Inflammatory macrophage (primary cell): Measurements from ENCODE around the gene ARHGAP40.
A peak's percentile ranks its signal among the peaks of the same experiment; 100 is the strongest.

Experiments used
- DNase-seq, 2 donors: peaks; one replicate each; pipeline ENCODE4 v3.0.0-alpha.2; 2020 to 2022
- total RNA-seq, 18 experiments: gene quantifications; one replicate each; lab custom pipeline; 2026; ENCODE audit warnings: mixed read lengths in 6 of 18, inconsistent platforms in 2 of 18; lab: John Stamatoyannopoulos, UW

The ARHGAP40 gene
- 0 to 0.08 (median 0) reads per million in 18 experiments for total RNA-seq

- DNase-seq: peak in 1 of 2 donors; percentile 4
Observed at GRCh38 chr20:38601216-38602184, at the start of gene ARHGAP40. ARHGAP40 (plus strand) TSS chr20:38601809.

GRCh38 chr20:38554986-38555385 is 46.6 kb upstream of the ARHGAP40 start:
- no peak for DNase-seq

- DNase-seq: no peak
Observed at GRCh38 chr20:38555395-38555794, 46.2 kb upstream of the ARHGAP40 start.

DNA sequence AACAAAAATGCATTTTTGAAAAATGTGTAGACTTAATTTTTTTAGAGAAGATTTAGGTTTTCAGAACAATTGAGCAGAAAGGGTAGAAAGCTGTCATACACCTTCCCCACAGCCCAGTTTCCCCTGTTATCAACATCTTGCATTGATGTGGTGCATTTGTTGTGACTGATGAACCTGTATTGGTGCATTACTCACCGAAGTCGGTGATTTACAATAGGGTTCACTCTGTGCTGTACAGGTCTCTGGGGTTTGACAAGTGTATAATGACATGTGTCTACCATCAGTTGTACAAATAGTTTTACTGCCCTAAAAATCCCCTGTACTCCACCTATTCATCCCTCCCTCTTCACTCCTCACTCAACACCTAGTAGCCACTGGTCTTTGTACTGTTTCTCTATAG is 44.4 kb upstream of the ARHGAP40 start:
- no peak for DNase-seq

- no peak for DNase-seq
Observed at GRCh38 chr20:38558596-38559360, 42.8 kb upstream of the ARHGAP40 start.

DNA sequence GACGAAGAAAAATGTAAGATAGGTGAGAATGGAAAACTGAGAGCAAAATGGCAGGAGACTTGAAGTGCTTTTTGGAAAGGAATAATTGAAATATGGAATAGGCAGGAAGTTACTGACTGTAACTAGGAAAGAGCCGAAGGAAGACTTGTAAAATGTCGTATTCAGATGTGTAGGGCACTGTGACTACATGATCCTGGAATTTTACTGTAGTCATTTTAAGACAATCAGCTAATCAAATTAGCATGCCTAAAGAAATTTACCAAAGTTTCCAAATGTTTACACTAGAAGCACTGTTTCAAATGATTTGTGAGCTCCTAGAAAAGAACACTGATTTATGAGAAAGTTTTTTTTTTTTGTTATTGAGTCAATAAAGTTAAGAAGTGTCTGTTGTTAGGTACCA is 41.8 kb upstream of the ARHGAP40 start:
- no peak for DNase-seq

DNA sequence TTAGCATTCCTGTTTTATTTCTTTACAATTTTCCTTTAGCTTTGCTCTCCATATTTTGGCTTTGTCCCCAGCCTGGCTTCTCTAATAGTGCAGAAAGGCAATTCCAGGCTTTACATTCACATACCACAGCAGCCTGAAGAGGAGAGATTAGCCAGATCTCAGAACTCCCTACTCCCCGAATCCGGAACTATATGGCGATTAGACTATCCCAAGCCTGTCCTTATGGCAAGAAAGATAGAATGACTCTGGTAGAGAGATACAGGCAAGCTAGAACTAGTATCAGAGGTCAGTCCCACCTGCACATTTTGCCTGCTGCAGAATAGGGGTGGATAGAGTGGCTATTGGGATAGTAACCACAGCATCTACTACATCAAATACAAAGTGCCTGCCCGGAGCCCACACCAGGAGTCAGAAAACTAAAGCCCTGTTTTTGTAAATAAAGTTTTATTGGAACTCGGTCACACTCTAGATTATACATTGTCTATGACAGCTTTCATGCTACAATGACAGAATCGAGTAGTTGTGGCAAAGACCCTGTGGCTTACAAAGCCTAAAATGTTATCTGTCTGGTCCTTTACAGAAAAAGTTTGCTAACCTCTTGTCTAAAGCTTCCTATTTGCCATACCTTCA is 37.7 kb upstream of the ARHGAP40 start:
- DNase-seq: no peak

DNA sequence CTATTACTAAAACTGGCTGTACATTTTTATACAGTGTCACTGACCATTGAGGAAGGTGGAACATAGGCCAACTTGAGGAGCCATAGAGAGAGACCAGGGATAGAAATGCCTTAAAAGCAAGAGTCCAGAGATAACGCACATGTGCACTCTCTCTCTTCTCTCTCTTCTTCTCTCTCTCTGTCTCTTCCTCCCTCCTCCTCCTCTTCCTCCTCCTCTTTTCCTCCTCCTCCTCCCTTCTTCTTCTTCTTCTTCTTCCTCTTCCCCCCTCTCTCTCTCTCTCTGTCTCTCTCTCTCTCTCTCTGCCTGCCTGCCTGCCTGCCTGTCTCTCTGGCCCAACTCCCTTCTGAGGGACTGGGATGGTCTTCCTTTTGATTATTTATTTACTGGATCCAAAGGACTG is 36.9 kb upstream of the ARHGAP40 start:
- no peak for DNase-seq

DNA sequence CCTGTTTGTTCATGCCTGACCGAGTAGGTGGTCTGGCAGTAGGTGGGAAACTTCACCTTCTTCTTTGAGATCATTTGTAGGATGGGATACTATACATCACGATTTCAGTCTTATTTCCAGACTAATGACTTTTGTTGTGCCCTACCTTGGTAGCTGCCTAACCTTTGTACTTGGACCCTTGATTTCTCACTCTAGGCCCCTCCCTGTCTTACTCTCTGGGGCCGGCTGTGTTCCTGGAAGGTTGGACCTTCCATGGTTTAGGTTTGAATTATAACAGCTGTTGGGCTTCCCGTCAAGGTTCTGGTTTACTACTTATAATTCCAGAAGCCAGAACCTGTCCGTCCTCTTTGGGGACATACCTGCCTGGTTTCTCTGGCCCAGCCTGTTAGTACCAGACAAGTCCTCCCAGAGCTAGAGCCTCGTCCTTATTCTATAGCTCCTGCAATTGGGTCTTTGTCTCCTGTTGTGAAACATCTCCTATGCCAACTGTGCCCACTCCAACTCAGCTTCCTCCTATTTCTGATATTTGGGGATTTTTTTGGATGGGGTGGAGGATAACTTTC is 35.5 kb upstream of the ARHGAP40 start:
- no peak for DNase-seq

- DNase-seq: peak; percentile 71 to 77
Observed at GRCh38 chr20:38569747-38570525, 31.7 kb upstream of the ARHGAP40 start.

GRCh38 chr20:38573413-38573812 is 28.2 kb upstream of the ARHGAP40 start:
- DNase-seq: peak; percentile 30 to 33

- no peak for DNase-seq
Observed at GRCh38 chr20:38579219-38579910, 22.2 kb upstream of the ARHGAP40 start.

DNA sequence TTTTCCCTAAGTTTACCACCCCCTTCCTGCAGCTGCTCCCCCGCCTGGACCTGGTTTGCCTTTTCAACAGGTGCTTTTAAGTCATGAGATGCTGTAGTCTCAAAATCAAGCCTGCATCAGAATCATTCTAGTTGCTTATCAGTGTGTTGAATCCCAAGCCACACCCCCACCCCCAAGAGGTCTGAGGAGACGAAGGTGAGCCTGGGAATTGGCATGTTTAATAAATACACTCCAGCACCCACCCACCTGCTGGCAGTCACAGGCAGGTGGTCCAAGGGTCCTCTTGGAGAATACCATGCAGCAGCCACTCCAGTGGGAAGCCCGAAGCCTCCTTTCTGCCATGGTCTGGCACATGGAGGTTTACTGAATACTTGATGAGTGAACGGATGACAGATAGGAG is 21.7 kb upstream of the ARHGAP40 start:
- DNase-seq: no peak

DNA sequence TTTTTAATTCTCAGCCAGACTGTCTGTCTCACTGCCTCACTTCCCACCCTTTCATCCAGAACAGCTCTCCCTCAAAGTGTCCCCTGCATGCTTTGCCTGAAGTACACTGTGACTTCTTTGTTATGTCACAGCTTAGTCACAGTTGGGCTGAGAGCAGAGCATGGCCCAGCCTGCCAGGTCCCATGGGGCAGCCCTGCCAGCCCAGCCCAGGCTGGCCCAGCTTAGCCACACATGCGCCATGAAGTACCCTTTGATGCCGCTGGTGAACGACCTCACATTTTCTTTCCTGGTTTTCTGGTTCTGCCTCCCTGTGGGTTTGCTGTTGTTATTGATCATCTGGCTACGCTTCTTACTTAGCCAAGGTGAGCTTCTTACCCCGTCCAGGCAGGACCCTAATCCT is 20.6 kb upstream of the ARHGAP40 start, which contains the start of gene ADIG:
Gene ADIG, plus strand, starts transcription at position 185 of the 400 bp plus-strand sequence. Its CDS starts 54 bp downstream, at position 239.
- no peak for DNase-seq

DNA sequence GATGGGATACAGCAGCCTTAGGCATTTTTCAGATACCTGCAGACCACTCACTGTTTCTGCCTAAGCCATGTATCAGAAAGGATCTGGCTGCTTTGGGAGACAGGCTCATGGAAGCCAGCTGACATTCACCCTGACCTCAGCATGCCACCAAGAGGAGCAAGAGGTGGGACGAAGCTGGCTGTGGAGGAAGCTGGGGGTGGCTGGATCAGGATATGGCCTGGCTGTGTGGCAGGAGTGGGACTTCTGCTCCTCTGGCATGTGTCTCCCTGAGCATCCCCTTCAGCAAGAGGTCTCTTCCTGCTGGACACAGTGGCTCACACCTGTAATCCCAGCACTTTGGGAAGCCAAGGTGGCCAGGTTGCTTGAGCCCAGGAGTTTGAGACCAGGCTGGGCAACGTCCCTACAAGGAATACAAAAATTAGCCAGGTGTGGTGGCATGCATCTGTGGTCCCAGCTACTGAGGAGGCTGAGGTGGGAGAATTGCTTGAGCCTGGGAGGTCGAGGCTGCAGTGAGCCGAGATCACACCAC is 19.7 kb upstream of the ARHGAP40 start:
- DNase-seq: peak in 1 of 2 donors; percentile 4

DNA sequence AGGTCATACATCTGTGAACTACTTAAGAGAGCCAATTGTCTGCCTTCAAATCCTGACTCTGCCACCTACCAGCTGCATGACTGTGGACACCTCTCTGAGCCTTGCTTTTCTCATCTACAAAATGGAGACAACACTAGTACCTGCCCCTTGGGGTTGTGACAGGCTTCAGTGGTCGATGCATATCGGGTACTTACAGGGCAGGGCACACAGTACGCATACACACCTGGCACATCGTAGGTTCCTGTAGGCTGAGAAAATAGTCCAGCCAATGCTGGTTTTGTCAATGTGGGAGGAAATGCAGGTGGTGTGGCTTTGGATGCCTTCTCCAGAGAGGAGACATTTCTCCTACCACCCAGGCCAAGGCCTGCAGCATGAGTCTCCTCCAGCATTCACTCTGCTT is 18.3 kb upstream of the ARHGAP40 start:
- no peak for DNase-seq

GRCh38 chr20:38584099-38584763 is 17.4 kb upstream of the ARHGAP40 start:
- no peak for DNase-seq

DNA sequence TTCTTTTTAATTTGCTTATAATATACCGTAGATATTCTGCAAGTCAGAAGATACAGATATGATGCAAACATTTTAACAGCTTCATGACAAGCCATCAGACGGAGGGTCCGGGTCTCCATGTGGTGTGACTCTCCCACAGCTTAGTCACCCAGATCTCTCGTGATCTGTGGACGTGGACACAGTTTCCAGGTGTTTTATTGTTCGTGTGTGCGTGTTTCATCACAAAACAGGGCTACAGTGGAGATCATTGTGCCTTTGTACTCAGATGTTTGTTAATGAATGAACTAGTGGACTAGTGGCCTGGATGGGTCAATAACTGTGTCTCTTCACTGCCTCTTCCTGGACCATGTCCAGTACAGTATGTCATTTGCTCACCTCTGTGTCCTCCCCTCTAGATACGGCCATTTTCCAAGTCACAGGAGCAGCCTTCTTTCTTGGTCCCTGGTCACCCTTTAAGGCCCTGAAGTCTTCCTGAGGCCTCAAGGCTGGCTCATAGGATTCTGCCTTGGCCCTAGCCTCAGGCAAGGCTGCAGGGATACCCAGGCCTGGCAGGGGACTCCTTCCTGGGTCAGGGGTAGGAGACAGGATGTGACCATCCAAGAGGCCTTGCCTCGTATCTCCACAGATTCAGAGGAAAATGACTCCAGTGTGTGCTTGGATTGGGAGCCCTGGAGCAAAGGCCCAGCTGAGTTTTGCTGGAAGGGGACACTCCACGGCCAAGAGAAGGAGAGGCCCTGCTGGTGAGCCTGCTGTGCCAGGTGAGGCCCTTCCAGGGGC is 16.0 kb upstream of the ARHGAP40 start:
- DNase-seq: no peak

GRCh38 chr20:38586181-38586525 is 15.5 kb upstream of the ARHGAP40 start:
- DNase-seq: no peak

GRCh38 chr20:38588303-38588702 is 13.3 kb upstream of the ARHGAP40 start:
- no peak for DNase-seq
